ENCODE results near the gene IFNLR1. TPM values are rescaled to one million over a fixed set of nuclear protein-coding genes. Genes with fewer than 3 reads are reported as not detected.

IFNLR1 gene
- total RNA-seq, 1 experiment from 2014 or later: 6.1 TPM

GRCh38 chr1:24150234-24151174 lies 36.6 kb downstream of the IFNLR1 start:
- peak; percentile 92 to 93 for DNase-seq
- Mint-ChIP-seq H3K4me3 (ENCODE audit: unreplicated experiment) (peak overlapping the region; percentile 66), H3K4me1 (ENCODE audit: low read depth, unreplicated experiment) (peaks cover 16% of the 10 kb centered on the region), H3K36me3 (ENCODE audit: insufficient read depth, unreplicated experiment) (peaks cover 12% of the 10 kb centered on the region), H3K9me3 (ENCODE audit: unreplicated experiment) (no peaks in the 10 kb centered on the region), H3K27ac (ENCODE audit: unreplicated experiment) (peak overlapping the region; percentile 86), H3K27me3 (ENCODE audit: insufficient read depth, unreplicated experiment) (no peaks in the 10 kb centered on the region)
- intact Hi-C loops (cut with micrococcal nuclease; ENCODE audit: unreplicated experiment): loop anchor here (1.0 to 2.0 kb wide), 2 partner anchors 36 to 242 kb away; partner anchors contain the start of gene IFNLR1
- Histone ChIP-seq H3K9me3 (no peaks in the 10 kb centered on the region), H3K4me1 (peaks cover 13% of the 10 kb centered on the region), H3K4me3 (ENCODE audit: low read depth, low read length) (peak overlapping the region; percentile 25), H3K27me3 (replicated peaks; ENCODE audit: control insufficient read depth, insufficient read depth, low read length) (no peaks in the 10 kb centered on the region), H3K36me3 (ENCODE audit: control insufficient read depth, insufficient read depth, low read length) (no peaks in the 10 kb centered on the region)
- TSS peak; percentile 97 for BruUV-seq (replicated peaks)
- ChIA-PET CTCF (interaction anchor here (0.5 to 2.8 kb wide), 24 partner anchors 15 to 793 kb away, joined by 3 to 37 read pairs (median 4); partner anchors contain the start of genes HMGCL and NIPAL3), POLR2A (interaction anchor here (0.6 to 1.9 kb wide), 36 partner anchors 10 to 1185 kb away, joined by 3 to 49 read pairs (median 5); partner anchors contain the start of genes CLIC4, IFNLR1, NIPAL3 and RCAN3)
- peak; percentile 79 to 81 for TF ChIP-seq CTCF (IDR thresholded peaks at IDR 0.05; ENCODE audit: insufficient read depth in 1 of 2, low read depth in 1 of 2, low read length in 1 of 2, severe bottlenecking in 1 of 2, unreplicated experiment in 1 of 2)

- no peaks in the 10 kb centered on the region for H3K36me3 ChIP-seq (ENCODE audit: control insufficient read depth, insufficient read depth, low read length)
- peaks cover 16% of the 10 kb centered on the region for H3K4me1 Mint-ChIP-seq (ENCODE audit: low read depth, unreplicated experiment)
- H3K9me3 ChIP-seq: no peaks in the 10 kb centered on the region
- H3K4me3 ChIP-seq (ENCODE audit: low read depth, low read length): peak overlapping the region; percentile 24
- H3K9me3 Mint-ChIP-seq (ENCODE audit: unreplicated experiment): no peaks in the 10 kb centered on the region
- H3K4me3 Mint-ChIP-seq (ENCODE audit: unreplicated experiment): peak overlapping the region; percentile 66
- ChIA-PET POLR2A (interaction anchor here (0.6 to 1.9 kb wide), 32 partner anchors 11 to 1184 kb away, joined by 3 to 49 read pairs (median 5); partner anchors contain the start of genes CLIC4, IFNLR1 and NIPAL3), CTCF (interaction anchor here (0.5 to 2.8 kb wide), 21 partner anchors 14 to 794 kb away, joined by 3 to 37 read pairs (median 4); partner anchors contain the start of genes HMGCL and NIPAL3)
- H3K4me1 ChIP-seq: peaks cover 13% of the 10 kb centered on the region
- peaks cover 12% of the 10 kb centered on the region for H3K36me3 Mint-ChIP-seq (ENCODE audit: insufficient read depth, unreplicated experiment)
- TF ChIP-seq CTCF (IDR thresholded peaks at IDR 0.05; ENCODE audit: insufficient read depth in 1 of 2, low read depth in 1 of 2, low read length in 1 of 2, severe bottlenecking in 1 of 2, unreplicated experiment in 1 of 2): no peak
- BruUV-seq (replicated peaks): no TSS peak
- DNase-seq: no peak
- intact Hi-C loops (cut with micrococcal nuclease; ENCODE audit: unreplicated experiment): loop anchor here (1.0 to 2.0 kb wide), 2 partner anchors 37 to 242 kb away; partner anchors contain the start of gene IFNLR1
- H3K27me3 Mint-ChIP-seq (ENCODE audit: insufficient read depth, unreplicated experiment): no peaks in the 10 kb centered on the region
- H3K27ac Mint-ChIP-seq (ENCODE audit: unreplicated experiment): peak overlapping the region; percentile 86
- H3K27me3 ChIP-seq (replicated peaks; ENCODE audit: control insufficient read depth, insufficient read depth, low read length): no peaks in the 10 kb centered on the region
Observed at GRCh38 chr1:24149866-24150233, 37.2 kb downstream of the IFNLR1 start.

DNA sequence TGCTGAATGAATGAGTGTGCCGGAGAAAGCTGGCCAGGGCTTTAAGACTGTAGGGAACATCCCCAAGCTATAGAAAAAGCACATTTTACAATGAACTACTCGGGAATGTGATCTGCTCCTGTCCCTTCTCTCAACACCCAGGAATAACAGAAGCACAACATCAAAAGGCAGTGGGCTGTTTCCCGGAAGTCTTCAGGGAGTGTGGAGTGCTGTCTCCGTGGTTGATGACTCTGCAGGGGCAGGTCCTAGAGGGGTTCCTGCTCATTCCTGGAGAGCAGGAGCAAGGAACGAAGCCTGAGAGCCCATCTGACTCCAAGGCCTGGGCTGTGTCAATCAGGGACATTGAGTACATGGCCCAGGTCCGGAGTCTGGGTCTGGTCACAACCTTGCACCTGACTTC lies 39.3 kb downstream of the IFNLR1 start:
- no peak overlapping the region for H3K4me3 Mint-ChIP-seq (ENCODE audit: unreplicated experiment)
- H3K4me1 ChIP-seq: peaks cover 27% of the 10 kb centered on the region
- intact Hi-C loops (cut with micrococcal nuclease; ENCODE audit: unreplicated experiment): no loop called here
- DNase-seq: no peak
- H3K36me3 ChIP-seq (ENCODE audit: control insufficient read depth, insufficient read depth, low read length): no peaks in the 10 kb centered on the region
- CTCF ChIA-PET: no interaction called here
- no TSS peak for BruUV-seq (replicated peaks)
- no peak for TF ChIP-seq CTCF (IDR thresholded peaks at IDR 0.05; ENCODE audit: insufficient read depth in 1 of 2, low read depth in 1 of 2, low read length in 1 of 2, severe bottlenecking in 1 of 2, unreplicated experiment in 1 of 2)
- H3K27me3 ChIP-seq (replicated peaks; ENCODE audit: control insufficient read depth, insufficient read depth, low read length): no peaks in the 10 kb centered on the region
- H3K27me3 Mint-ChIP-seq (ENCODE audit: insufficient read depth, unreplicated experiment): no peaks in the 10 kb centered on the region
- H3K36me3 Mint-ChIP-seq (ENCODE audit: insufficient read depth, unreplicated experiment): peaks cover 8% of the 10 kb centered on the region
- H3K4me1 Mint-ChIP-seq (ENCODE audit: low read depth, unreplicated experiment): peaks cover 29% of the 10 kb centered on the region
- no peak overlapping the region for H3K27ac Mint-ChIP-seq (ENCODE audit: unreplicated experiment)
- no peak overlapping the region for H3K4me3 ChIP-seq (ENCODE audit: low read depth, low read length)
- H3K9me3 Mint-ChIP-seq (ENCODE audit: unreplicated experiment): no peaks in the 10 kb centered on the region
- POLR2A ChIA-PET: interaction anchor here (0.6 kb wide), 1 partner anchor 492 kb away, joined by 4 read pairs; no protein-coding TSS in a partner anchor
- no peaks in the 10 kb centered on the region for H3K9me3 ChIP-seq

Measured in Caco-2 (cell line).